BLaER1 (cell line): ENCODE measurements around the gene DNAH2.

Source experiments
- H3K27ac ChIP-seq: shearing (Covaris generic); formaldehyde crosslinking; 2 replicates; pipeline ENCODE4 v1.8.1; 2022
- H3K27me3 ChIP-seq: shearing (Covaris generic); formaldehyde crosslinking; 2 replicates; pipeline ENCODE4 v1.8.1; 2022
- H3K36me3 ChIP-seq: shearing (Covaris generic); formaldehyde crosslinking; 2 replicates; pipeline ENCODE4 v1.8.1; 2022
- H3K4me1 ChIP-seq: shearing (Covaris generic); formaldehyde crosslinking; 2 replicates; pipeline ENCODE4 v1.8.1; 2022
- H3K4me2 ChIP-seq: shearing (Covaris generic); formaldehyde crosslinking; 2 replicates; pipeline ENCODE4 v1.8.1; 2022
- H3K4me3 ChIP-seq: shearing (Covaris generic); formaldehyde crosslinking; 2 replicates; pipeline ENCODE4 v1.8.1; 2022
- H3K9ac ChIP-seq: shearing (Covaris generic); formaldehyde crosslinking; 2 replicates; pipeline ENCODE4 v1.8.1; 2022
- H3K9me3 ChIP-seq: shearing (Covaris generic); formaldehyde crosslinking; 2 replicates; pipeline ENCODE4 v1.8.1; 2022
- H4K20me1 ChIP-seq: shearing (Covaris generic); formaldehyde crosslinking; 2 replicates; pipeline ENCODE4 v1.8.1; 2022
- Cebpa-rat ChIP-seq: shearing (Covaris generic); IDR thresholded peaks from 2 replicates; pipeline ENCODE4 v1.8.1; 2022

Gene DNAH2

DNA sequence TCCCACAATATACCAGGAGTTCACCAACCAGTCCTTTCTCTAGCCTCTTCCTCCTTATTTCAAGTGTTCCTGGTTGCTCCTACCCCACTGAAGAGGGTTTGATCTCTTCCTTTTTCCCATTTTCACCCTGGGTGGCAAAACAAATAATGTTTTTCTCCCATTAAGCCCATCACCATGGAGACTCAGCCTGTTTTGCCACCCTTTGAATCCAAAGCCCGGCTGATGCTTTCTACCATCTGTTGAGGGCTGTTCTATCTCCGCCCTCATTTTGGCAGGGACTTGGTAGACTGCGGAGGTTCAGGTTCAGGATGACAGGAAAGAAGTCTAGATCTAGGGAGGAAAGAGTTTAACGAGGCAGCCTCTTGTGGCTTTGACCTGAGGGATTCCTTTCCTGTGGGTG, 2.6 kb downstream of the DNAH2 start:
- peaks cover 32% of the 10 kb centered on the region for H3K4me1 ChIP-seq
- H3K27me3 ChIP-seq, result peaks cover 56% of the 10 kb centered on the region
- H3K4me3 ChIP-seq, result no peak overlapping the region
- no peak overlapping the region for H3K9ac ChIP-seq
- no peak for TF ChIP-seq Cebpa-rat
- H3K9me3 ChIP-seq, result no peaks in the 10 kb centered on the region
- H3K27ac ChIP-seq, result no peak overlapping the region
- no peak overlapping the region for H3K4me2 ChIP-seq
- no peaks in the 10 kb centered on the region; the same call in 1 of the 2 replicates for H4K20me1 ChIP-seq
- no peaks in the 10 kb centered on the region for H3K36me3 ChIP-seq

DNA sequence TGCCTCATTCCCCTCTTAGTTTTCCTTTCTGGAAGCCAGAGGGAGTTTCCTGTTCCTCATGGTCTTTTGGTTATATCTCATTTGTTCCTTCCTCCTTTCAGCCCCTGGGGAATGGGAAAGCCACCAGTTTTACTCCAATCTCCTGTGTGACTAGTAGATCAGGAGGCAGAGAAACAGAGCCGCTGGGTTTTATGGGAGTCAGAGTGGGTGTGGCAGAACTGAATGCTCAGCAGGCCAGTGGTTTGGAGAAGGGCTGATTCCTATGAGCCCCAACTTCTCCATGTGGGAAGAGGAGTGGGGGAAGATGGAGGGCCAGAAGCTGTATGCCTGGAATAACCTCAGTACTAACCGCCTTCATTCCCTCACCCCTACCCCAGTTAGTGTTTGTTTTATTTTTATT, 4.1 kb downstream of the DNAH2 start:
- no peaks in the 10 kb centered on the region for H3K36me3 ChIP-seq
- H3K9ac ChIP-seq, result no peak overlapping the region
- no peak overlapping the region for H3K4me3 ChIP-seq
- no peak overlapping the region for H3K4me2 ChIP-seq
- no peaks in the 10 kb centered on the region for H3K9me3 ChIP-seq
- TF ChIP-seq Cebpa-rat, result no peak
- no peaks in the 10 kb centered on the region; the same call in 1 of the 2 replicates for H4K20me1 ChIP-seq
- H3K4me1 ChIP-seq, result peaks cover 17% of the 10 kb centered on the region
- no peak overlapping the region for H3K27ac ChIP-seq
- peaks cover 41% of the 10 kb centered on the region for H3K27me3 ChIP-seq

DNA sequence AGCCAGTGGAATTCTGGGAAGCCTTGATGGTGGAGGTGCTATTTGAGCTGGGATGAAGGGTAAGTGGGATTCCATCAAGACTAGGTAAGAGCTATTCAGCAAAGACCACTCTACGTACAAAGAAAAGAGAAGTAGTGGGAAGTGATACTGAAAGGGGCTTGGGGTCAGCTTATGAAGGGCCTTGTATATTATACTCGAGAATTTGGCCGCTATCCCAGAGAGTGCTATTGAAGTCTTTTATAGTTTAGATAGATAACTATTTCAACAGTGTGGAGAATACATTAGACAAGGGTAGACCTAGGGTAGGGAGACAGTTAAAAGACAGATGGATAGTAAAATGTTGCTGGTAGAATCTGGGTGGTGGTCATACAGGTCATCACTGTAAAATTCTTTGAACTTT, 10.3 kb downstream of the DNAH2 start:
- H3K4me1 ChIP-seq, result peaks cover 5% of the 10 kb centered on the region; the same call in 1 of the 2 replicates
- H3K4me3 ChIP-seq, result no peak overlapping the region
- no peak overlapping the region for H3K4me2 ChIP-seq

DNA sequence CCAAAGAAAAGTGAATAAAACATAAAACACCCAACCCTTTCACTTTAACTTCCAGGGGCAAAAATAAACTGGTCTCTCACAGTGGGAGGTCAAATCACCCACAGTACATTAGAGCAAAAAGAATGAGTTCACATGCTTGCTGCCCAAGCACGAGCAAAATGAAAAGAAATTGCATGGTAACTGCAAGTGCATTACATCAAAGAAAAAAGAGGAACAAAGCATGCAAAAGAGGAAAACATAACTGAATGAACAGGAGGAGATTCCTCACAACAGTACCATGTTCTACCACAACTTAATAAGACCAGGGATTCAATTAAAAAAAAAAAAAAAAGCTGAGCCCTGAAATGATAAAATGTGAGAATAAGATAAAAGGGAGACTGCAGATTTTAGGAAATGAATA, 12.3 kb downstream of the DNAH2 start:
- H3K27me3 ChIP-seq, result no peaks in the 10 kb centered on the region
- no peaks in the 10 kb centered on the region for H4K20me1 ChIP-seq
- H3K4me3 ChIP-seq, result no peak overlapping the region
- H3K9me3 ChIP-seq, result no peaks in the 10 kb centered on the region
- no peak overlapping the region for H3K27ac ChIP-seq
- peaks cover 5% of the 10 kb centered on the region; the same call in 1 of the 2 replicates for H3K4me1 ChIP-seq
- no peak for TF ChIP-seq Cebpa-rat
- H3K36me3 ChIP-seq, result no peaks in the 10 kb centered on the region
- no peak overlapping the region for H3K4me2 ChIP-seq
- H3K9ac ChIP-seq, result no peak overlapping the region

More for the DNA sequence above, 10.3 kb downstream of the DNAH2 start:
- Histone ChIP-seq H3K9ac (no peak overlapping the region), H3K27ac (no peak overlapping the region), H3K9me3 (no peaks in the 10 kb centered on the region), H4K20me1 (no peaks in the 10 kb centered on the region), H3K36me3 (no peaks in the 10 kb centered on the region), H3K27me3 (no peaks in the 10 kb centered on the region)
- TF ChIP-seq Cebpa-rat, result no peak

DNA sequence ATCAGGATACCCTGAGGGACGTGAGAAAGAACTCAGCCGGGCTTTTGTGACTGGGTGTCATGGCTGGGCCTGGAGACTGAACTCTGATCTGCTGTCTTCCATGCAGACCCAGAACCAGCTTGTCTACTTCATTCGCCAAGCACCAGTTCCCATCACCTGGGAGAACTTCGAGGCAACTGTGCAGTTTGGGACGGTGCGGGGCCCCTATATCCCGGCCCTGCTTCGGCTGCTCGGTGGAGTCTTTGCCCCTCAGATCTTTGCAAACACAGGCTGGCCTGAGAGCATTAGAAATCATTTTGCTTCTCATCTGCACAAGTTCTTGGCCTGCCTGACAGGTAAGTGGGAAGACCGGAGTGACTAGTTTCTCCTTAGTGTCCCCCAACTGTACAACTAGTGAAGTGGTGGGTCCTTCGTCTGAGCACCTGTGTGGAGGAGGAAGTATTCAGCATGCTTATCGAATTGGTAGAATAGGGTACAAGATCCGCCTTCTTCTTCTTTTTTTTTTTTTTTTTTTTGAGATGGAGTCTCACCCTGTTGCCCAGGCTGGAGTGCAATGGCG, 15.5 kb downstream of the DNAH2 start:
- Histone ChIP-seq H3K27ac (no peak overlapping the region), H3K9me3 (no peaks in the 10 kb centered on the region), H3K27me3 (no peaks in the 10 kb centered on the region), H3K4me3 (no peak overlapping the region), H3K36me3 (no peaks in the 10 kb centered on the region), H3K9ac (no peak overlapping the region), H3K4me1 (peaks cover 5% of the 10 kb centered on the region; the same call in 1 of the 2 replicates), H3K4me2 (no peak overlapping the region), H4K20me1 (no peaks in the 10 kb centered on the region)
- no peak for TF ChIP-seq Cebpa-rat

DNA sequence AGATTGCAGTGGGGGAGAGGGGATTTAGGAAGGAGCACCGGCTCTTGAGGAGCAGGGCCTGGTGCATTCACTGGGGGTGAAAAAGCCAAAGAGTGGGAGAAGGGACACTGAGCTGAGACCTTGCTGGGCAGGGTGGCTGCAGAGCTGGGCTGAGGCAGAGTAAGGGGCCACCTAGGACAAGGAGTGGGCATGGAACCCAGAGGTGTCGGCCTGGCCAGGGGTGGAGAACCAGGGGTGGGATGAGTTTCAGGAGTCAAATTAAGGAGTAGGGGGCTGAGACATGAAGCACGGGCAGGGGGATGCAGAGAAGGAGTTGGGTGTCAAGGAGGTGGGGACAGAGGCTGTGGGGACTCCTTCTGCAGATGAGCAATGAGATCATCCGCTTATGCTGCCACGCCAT, 20.1 kb downstream of the DNAH2 start:
- TF ChIP-seq Cebpa-rat, result no peak
- Histone ChIP-seq H3K27ac (no peak overlapping the region), H3K27me3 (no peaks in the 10 kb centered on the region), H3K4me1 (no peaks in the 10 kb centered on the region), H3K4me2 (no peak overlapping the region), H3K36me3 (no peaks in the 10 kb centered on the region), H3K4me3 (no peak overlapping the region), H4K20me1 (no peaks in the 10 kb centered on the region), H3K9me3 (no peaks in the 10 kb centered on the region), H3K9ac (no peak overlapping the region)

DNA sequence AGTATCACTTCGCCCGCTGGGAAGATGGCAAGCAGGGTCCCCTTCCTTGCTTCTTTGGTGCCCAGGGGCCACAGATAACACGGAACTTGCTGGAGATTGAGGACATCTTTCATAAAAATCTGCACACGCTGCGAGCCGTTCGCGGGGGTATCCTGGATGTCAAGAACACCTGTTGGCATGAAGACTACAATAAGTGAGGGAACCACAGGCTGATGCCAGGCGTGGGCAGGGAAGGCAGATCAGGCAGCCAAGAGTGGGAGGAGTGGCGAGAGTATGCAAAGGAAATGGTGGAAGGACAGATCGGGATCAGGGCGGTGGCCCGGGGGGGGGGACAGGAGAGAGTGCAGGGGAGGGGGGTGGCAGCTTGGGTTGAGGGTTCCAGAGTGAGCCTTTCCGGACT, 22.2 kb downstream of the DNAH2 start:
- Histone ChIP-seq H3K4me2 (no peak overlapping the region), H4K20me1 (no peaks in the 10 kb centered on the region), H3K4me1 (no peaks in the 10 kb centered on the region), H3K9ac (no peak overlapping the region), H3K36me3 (no peaks in the 10 kb centered on the region), H3K4me3 (no peak overlapping the region), H3K27me3 (no peaks in the 10 kb centered on the region), H3K9me3 (no peaks in the 10 kb centered on the region), H3K27ac (no peak overlapping the region)
- TF ChIP-seq Cebpa-rat, result no peak

DNA sequence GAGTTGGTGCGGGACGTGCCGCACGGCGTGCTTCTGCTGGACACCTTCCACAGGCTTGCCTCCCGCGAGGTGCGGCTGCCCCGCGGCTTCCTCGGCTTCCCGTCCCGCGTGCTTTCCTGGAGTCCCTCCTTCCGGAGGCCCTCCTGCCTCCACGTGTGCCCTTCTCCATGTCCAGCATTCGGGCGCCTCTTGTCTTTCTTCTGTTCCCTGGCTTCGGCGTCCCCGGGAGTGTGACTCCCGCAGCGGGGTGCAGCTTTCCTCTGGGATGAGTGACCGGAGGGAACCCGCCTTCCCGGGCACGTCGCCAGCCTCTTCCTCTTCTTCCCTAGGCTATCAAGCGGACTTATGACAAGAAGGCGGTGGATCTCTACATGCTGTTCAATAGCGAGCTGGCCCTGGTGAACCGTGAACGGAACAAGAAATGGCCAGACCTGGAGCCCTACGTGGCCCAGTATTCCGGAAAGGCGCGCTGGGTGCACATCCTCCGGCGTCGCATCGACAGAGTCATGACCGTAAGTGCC, 23.0 kb downstream of the DNAH2 start:
- no peaks in the 10 kb centered on the region for H4K20me1 ChIP-seq
- H3K27me3 ChIP-seq, result no peaks in the 10 kb centered on the region
- H3K4me3 ChIP-seq, result no peak overlapping the region
- no peak overlapping the region for H3K27ac ChIP-seq
- H3K9me3 ChIP-seq, result no peaks in the 10 kb centered on the region
- H3K36me3 ChIP-seq, result no peaks in the 10 kb centered on the region
- no peak overlapping the region for H3K9ac ChIP-seq
- no peak overlapping the region for H3K4me2 ChIP-seq
- H3K4me1 ChIP-seq, result no peaks in the 10 kb centered on the region
- no peak for TF ChIP-seq Cebpa-rat

DNA sequence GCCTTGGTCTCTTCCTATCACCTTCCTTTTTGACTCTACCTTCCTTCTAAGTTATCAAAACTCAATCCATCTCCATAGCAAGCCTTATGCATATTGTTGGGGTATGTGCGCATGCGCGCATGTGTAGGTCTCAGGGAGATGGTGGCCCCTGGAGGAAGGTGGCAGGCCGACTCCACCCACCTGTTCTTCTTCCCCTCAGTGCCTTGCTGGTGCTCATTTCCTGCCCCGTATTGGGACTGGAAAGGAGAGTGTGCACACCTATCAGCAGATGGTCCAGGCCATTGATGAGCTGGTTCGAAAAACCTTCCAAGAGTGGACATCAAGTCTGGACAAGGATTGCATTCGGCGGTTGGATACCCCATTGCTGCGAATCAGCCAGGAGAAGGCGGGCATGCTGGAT, 25.2 kb downstream of the DNAH2 start:
- no peak overlapping the region for H3K9ac ChIP-seq

DNA sequence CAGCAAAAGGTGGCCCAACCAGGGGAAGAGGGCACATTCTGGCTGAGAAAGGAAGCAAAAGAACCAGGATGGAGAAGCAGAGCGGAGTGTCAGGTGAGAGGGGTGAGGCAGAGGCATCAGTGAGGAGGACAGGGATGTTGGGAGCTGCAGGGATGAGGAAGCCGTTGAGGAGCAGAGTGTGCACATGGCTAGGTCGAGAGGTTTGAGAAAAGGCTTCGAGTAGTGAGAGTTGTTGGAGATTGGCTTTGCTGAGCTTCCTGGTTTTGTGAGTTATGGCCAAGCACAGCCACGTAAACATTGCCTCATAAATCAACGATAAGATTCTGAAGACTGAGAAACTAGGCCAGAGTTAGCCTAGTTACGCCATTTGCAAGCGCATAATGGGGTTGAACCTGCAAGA, 26.9 kb downstream of the DNAH2 start:
- Histone ChIP-seq H3K9me3 (no peaks in the 10 kb centered on the region), H3K27ac (no peak overlapping the region), H3K27me3 (no peaks in the 10 kb centered on the region), H4K20me1 (no peaks in the 10 kb centered on the region), H3K36me3 (no peaks in the 10 kb centered on the region), H3K4me2 (no peak overlapping the region), H3K4me3 (no peak overlapping the region), H3K9ac (no peak overlapping the region), H3K4me1 (0 out of 2 replicates have a peak, but pooled peaks cover 3% of the 10 kb centered on the region)
- TF ChIP-seq Cebpa-rat, result no peak

More for the DNA sequence above, 25.2 kb downstream of the DNAH2 start:
- Histone ChIP-seq H4K20me1 (no peaks in the 10 kb centered on the region), H3K4me2 (no peak overlapping the region), H3K4me3 (no peak overlapping the region), H3K9me3 (no peaks in the 10 kb centered on the region), H3K4me1 (0 out of 2 replicates have a peak, but pooled peaks cover 3% of the 10 kb centered on the region), H3K27me3 (no peaks in the 10 kb centered on the region), H3K27ac (no peak overlapping the region), H3K36me3 (no peaks in the 10 kb centered on the region)
- no peak for TF ChIP-seq Cebpa-rat
